ENCODE data around the gene HSH2D. TPM values are rescaled to one million over a fixed set of nuclear protein-coding genes. Genes with fewer than 3 reads are reported as not detected.

HSH2D gene
- total and polyA plus RNA-seq, 2 of the 13 experiments (the other 11 are each of a cell fraction or from before 2014, with no cell fraction given), result 0.69 to 3.2 TPM

DNA sequence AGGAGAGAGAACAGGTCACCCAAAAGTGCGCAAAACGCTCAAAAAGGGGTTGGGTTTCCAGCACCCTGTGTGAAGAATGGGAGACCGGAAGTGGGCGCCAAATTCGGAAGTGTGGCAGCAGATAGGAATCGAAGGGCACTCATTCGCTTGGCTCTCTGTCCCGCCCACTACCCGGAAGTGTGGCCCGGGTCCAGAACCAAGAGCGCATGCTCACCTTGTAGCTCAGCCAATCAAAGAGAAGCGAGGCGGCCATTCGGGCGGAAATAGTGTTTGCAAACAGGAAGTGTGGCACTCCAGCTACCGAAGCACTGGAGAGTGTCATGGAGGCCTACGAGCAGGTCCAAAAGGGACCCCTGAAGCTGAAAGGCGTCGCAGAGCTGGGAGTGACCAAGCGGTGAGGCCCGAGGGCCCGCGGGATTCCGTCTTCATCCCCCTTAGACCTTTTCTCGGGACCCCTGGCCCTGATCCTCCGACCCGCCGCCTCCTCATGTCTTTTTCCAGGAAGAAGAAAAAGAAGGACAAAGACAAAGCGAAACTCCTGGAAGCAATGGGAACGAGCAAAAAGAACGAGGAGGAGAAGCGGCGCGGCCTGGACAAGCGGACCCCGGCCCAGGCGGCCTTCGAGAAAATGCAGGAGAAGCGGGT, 41.8 kb downstream of the HSH2D start, which contains the start of gene FAM32A (continued):
- TF ChIP-seq, protein P1, sequence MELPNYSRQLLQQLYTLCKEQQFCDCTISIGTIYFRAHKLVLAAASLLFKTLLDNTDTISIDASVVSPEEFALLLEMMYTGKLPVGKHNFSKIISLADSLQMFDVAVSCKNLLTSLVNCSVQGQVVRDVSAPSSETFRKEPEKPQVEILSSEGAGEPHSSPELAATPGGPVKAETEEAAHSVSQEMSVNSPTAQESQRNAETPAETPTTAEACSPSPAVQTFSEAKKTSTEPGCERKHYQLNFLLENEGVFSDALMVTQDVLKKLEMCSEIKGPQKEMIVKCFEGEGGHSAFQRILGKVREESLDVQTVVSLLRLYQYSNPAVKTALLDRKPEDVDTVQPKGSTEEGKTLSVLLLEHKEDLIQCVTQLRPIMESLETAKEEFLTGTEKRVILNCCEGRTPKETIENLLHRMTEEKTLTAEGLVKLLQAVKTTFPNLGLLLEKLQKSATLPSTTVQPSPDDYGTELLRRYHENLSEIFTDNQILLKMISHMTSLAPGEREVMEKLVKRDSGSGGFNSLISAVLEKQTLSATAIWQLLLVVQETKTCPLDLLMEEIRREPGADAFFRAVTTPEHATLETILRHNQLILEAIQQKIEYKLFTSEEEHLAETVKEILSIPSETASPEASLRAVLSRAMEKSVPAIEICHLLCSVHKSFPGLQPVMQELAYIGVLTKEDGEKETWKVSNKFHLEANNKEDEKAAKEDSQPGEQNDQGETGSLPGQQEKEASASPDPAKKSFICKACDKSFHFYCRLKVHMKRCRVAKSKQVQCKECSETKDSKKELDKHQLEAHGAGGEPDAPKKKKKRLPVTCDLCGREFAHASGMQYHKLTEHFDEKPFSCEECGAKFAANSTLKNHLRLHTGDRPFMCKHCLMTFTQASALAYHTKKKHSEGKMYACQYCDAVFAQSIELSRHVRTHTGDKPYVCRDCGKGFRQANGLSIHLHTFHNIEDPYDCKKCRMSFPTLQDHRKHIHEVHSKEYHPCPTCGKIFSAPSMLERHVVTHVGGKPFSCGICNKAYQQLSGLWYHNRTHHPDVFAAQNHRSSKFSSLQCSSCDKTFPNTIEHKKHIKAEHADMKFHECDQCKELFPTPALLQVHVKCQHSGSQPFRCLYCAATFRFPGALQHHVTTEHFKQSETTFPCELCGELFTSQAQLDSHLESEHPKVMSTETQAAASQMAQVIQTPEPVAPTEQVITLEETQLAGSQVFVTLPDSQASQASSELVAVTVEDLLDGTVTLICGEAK (IDR thresholded peaks at IDR 0.05), result peak; percentile 89
- TF ChIP-seq, protein P1 (CRISPR knock-in tag; IDR thresholded peaks at IDR 0.05), result no peak
- no peak for TF ChIP-seq ZNF510 (CRISPR knock-in tag; IDR thresholded peaks at IDR 0.05; ENCODE audit: low read depth)
- peak; percentile 81 for TF ChIP-seq POLR2AphosphoS5 (IDR thresholded peaks at IDR 0.05; ENCODE audit: low read depth, low read length)
- TF ChIP-seq TBL1XR1 (IDR thresholded peaks at IDR 0.05; ENCODE audit: borderline replicate concordance, low read length, partially characterized antibody), result peak; percentile 20
- peak; percentile 96 for TF ChIP-seq FOXK1 (CRISPR knock-in tag; IDR thresholded peaks at IDR 0.05; ENCODE audit: borderline replicate concordance, low read depth)
- TF ChIP-seq ZNF260 (CRISPR knock-in tag; IDR thresholded peaks at IDR 0.05; ENCODE audit: borderline replicate concordance, low read depth), result no peak
- TF ChIP-seq HOXD1 (CRISPR knock-in tag; IDR thresholded peaks at IDR 0.05), result 0 out of 2 replicates have a peak, but pooled peaks have one; percentile 24
- TF ChIP-seq, protein P2, sequence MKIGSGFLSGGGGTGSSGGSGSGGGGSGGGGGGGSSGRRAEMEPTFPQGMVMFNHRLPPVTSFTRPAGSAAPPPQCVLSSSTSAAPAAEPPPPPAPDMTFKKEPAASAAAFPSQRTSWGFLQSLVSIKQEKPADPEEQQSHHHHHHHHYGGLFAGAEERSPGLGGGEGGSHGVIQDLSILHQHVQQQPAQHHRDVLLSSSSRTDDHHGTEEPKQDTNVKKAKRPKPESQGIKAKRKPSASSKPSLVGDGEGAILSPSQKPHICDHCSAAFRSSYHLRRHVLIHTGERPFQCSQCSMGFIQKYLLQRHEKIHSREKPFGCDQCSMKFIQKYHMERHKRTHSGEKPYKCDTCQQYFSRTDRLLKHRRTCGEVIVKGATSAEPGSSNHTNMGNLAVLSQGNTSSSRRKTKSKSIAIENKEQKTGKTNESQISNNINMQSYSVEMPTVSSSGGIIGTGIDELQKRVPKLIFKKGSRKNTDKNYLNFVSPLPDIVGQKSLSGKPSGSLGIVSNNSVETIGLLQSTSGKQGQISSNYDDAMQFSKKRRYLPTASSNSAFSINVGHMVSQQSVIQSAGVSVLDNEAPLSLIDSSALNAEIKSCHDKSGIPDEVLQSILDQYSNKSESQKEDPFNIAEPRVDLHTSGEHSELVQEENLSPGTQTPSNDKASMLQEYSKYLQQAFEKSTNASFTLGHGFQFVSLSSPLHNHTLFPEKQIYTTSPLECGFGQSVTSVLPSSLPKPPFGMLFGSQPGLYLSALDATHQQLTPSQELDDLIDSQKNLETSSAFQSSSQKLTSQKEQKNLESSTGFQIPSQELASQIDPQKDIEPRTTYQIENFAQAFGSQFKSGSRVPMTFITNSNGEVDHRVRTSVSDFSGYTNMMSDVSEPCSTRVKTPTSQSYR (CRISPR knock-in tag; IDR thresholded peaks at IDR 0.05; ENCODE audit: borderline replicate concordance), result no peak
- TF ChIP-seq SCMH1 (CRISPR knock-in tag; IDR thresholded peaks at IDR 0.05; ENCODE audit: borderline replicate concordance), result no peak
- peak; percentile 45 for TF ChIP-seq KDM3A (CRISPR knock-in tag; IDR thresholded peaks at IDR 0.05; ENCODE audit: low read depth)
- no peak; the same call in 1 of the 2 replicates for TF ChIP-seq PITX1 (CRISPR knock-in tag; IDR thresholded peaks at IDR 0.05)
- no peak for TF ChIP-seq KLF15 (CRISPR knock-in tag; IDR thresholded peaks at IDR 0.05; ENCODE audit: borderline replicate concordance)
- no peak for TF ChIP-seq RARA (CRISPR knock-in tag; IDR thresholded peaks at IDR 0.05)
- TF ChIP-seq ZNF772 (CRISPR knock-in tag; IDR thresholded peaks at IDR 0.05), result no peak
- TF ChIP-seq, protein P3, sequence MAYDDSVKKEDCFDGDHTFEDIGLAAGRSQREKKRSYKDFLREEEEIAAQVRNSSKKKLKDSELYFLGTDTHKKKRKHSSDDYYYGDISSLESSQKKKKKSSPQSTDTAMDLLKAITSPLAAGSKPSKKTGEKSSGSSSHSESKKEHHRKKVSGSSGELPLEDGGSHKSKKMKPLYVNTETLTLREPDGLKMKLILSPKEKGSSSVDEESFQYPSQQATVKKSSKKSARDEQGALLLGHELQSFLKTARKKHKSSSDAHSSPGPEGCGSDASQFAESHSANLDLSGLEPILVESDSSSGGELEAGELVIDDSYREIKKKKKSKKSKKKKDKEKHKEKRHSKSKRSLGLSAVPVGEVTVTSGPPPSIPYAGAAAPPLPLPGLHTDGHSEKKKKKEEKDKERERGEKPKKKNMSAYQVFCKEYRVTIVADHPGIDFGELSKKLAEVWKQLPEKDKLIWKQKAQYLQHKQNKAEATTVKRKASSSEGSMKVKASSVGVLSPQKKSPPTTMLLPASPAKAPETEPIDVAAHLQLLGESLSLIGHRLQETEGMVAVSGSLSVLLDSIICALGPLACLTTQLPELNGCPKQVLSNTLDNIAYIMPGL (CRISPR knock-in tag; IDR thresholded peaks at IDR 0.05; ENCODE audit: borderline replicate concordance in 1 of 2, low read depth in 1 of 2), result peak; percentile 55 to 88; a peak in 3 of 4 replicates
